Activated CD4-positive, CD25-positive, alpha-beta regulatory T cell treated with anti-CD3 and anti-CD28 coated beads, Interleukin-2, amount 50 U/mL, for 72 hours (primary cell): ENCODE results near the gene C14orf180.
"Not testable (repeated sequence)": the region's sequence is repeated elsewhere in the genome, so short reads cannot be mapped to it uniquely, and the experiment has no call there.

Experiments
- DNase-seq: peaks from one replicate; pipeline ENCODE4 v3.0.0; 2021

C14orf180 gene

GRCh38 chr14:104633276-104634137, 53.9 kb downstream of the C14orf180 start:
- no peak for DNase-seq

- DNase-seq, result no peak
Measured at GRCh38 chr14:104634138-104634760, 54.7 kb downstream of the C14orf180 start.

GRCh38 chr14:104634886-104635570, 55.5 kb downstream of the C14orf180 start:
- no peak for DNase-seq

DNA sequence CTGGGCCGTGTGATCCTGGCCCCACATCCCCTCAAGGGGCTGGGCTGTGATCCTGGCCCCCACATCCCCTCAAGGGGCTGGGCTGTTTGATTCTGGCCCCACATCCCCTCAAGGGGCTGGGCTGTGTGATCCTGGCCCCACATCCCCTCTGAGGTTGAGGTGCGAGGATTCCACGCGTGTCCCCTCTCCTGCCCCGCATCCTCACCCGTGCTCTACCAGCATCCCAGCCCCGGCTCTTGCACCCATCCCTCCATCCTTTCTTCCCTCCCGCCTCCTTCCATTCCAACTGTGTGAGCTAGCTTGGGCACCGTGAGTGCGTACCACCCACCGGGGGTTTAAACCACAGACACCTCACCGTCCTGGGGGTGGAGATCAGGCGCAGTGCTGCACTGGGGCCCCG, 56.2 kb downstream of the C14orf180 start:
- no peak for DNase-seq

GRCh38 chr14:104636131-104636530, 56.6 kb downstream of the C14orf180 start:
- DNase-seq, result no peak

GRCh38 chr14:104636846-104637545, 57.4 kb downstream of the C14orf180 start:
- not testable (repeated sequence) for DNase-seq

DNA sequence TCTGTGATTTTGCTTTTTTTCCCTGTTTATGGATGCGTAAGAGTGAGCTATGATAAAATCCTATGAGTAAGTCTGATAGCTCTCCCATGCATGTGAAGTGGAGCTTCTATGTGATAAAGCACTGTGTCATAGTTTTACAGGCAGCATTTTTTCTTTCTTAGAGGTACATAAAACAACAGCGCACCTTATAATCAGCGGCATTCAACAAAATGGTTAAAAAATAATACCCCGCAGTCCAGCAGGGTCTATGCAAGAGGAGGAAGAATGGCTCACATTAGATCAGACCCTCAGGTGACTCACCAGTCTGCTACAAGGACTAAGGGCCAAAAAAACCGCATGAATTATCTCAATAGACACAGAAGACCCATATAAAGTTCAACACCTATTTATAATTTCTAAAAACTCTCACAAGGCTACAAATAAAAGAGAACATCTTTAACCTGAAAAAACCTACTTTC, 58.0 kb downstream of the C14orf180 start:
- no peak for DNase-seq

- no peak for DNase-seq
Measured at GRCh38 chr14:104638190-104638589, 58.6 kb downstream of the C14orf180 start.

DNA sequence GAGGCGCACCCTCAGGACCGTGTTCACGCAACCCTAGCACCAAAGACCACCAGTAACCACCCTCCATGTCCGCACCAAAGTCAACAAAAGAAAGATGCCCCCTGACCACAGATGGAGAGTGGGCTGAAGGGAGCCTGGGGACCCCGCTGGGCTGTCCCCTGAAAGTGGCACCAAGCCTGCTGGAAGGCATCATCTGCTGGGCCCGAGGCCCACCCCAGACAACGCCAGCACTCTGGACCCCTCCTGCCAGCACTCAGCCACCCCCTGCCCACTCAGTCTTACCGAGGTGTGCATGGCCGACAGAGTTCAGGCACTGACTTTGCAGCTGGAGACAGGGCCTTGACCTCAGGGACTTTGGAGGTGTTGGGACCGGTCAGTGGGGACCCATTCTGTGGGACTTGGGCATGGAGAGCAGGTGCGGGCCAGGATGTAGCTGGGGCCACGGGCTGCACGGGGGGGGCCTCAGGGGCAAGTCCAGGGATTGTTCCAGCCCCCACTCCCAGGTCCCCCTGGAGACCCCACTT, 59.4 kb downstream of the C14orf180 start:
- DNase-seq, result no peak

DNA sequence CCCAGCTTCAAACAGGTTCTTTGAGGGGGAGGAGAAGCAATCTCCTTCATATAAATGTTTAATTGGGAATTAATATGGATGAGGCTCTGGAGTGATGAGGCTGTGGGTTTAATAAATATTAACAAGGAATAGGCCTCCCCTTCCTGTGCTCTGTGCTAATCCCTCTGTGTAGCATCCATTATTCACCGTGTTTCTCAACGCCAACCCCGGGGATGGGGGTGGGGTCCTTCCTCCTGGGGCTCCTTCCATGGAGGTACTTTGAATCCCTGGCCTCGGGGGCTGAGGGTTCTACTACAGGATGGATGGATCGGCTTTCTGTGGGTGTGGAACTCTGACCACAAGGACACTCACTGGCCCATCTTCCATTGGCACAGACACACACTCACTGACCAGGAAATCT, 59.9 kb downstream of the C14orf180 start:
- DNase-seq, result no peak
